ENCODE measurements around the gene WDR81.

WDR81 gene

GRCh38 chr17:1725642-1726511, 1.4 kb downstream of the WDR81 start:
- in situ Hi-C loops (cut with HindIII; ENCODE audit: low sequenced_read_pairs): no loop called here
- no peak for TF ChIP-seq CTCF (IDR thresholded peaks at IDR 0.05; ENCODE audit: low read depth, low read length)
- no peak for DNase-seq (ENCODE audit: low read depth, low spot score)
- no peak overlapping the region for H3K4me3 ChIP-seq (ENCODE audit: low read depth, low read length)

- in situ Hi-C loops (cut with HindIII; ENCODE audit: low sequenced_read_pairs): no loop called here
- TF ChIP-seq CTCF (IDR thresholded peaks at IDR 0.05; ENCODE audit: low read depth, low read length): no peak
- DNase-seq (ENCODE audit: low read depth, low spot score): no peak
- no peak overlapping the region for H3K4me3 ChIP-seq (ENCODE audit: low read depth, low read length)
Observed at GRCh38 chr17:1726626-1727257, 2.2 kb downstream of the WDR81 start.

GRCh38 chr17:1727258-1727789, 2.8 kb downstream of the WDR81 start:
- TF ChIP-seq CTCF (IDR thresholded peaks at IDR 0.05; ENCODE audit: low read depth, low read length): no peak
- no peak for DNase-seq (ENCODE audit: low read depth, low spot score)
- in situ Hi-C loops (cut with HindIII; ENCODE audit: low sequenced_read_pairs): no loop called here
- H3K4me3 ChIP-seq (ENCODE audit: low read depth, low read length): no peak overlapping the region

- in situ Hi-C loops (cut with HindIII; ENCODE audit: low sequenced_read_pairs): no loop called here
- H3K4me3 ChIP-seq (ENCODE audit: low read depth, low read length): no peak overlapping the region
- DNase-seq (ENCODE audit: low read depth, low spot score): no peak
- TF ChIP-seq CTCF (IDR thresholded peaks at IDR 0.05; ENCODE audit: low read depth, low read length): no peak
Observed at GRCh38 chr17:1727876-1728630, 3.5 kb downstream of the WDR81 start.

- TF ChIP-seq CTCF (IDR thresholded peaks at IDR 0.05; ENCODE audit: low read depth, low read length): no peak
- no peak for DNase-seq (ENCODE audit: low read depth, low spot score)
- in situ Hi-C loops (cut with HindIII; ENCODE audit: low sequenced_read_pairs): no loop called here
- no peak overlapping the region for H3K4me3 ChIP-seq (ENCODE audit: low read depth, low read length)
Observed at GRCh38 chr17:1729966-1730325, 5.4 kb downstream of the WDR81 start.

All from astrocyte of the spinal cord (primary cell).